HepG2 (cell line): ENCODE results near the gene PKNOX2. TPM values are rescaled to one million over a fixed set of nuclear protein-coding genes. Genes with fewer than 3 reads are reported as not detected.

Experiments used
- ATAC-seq: fragments of 200-7000 bp; cut with Tn5 transposase; 3 replicates; pipeline ENCODE4 v1.9.1; 2020; ENCODE audit warnings: mild to moderate bottlenecking, moderate library complexity
- BruUV-seq: library from RNA; stranded (reverse); fragments of 400-500 nt; replicated peaks from 2 replicates; lab custom pipeline; 2021; lab: Mats Ljungman, UMichigan
- CTCF ChIA-PET: fragments of 300-600 bp; formaldehyde crosslinking; extraction: SDS; loops from one replicate; lab custom pipeline; 2021; ENCODE audit warnings: low total read pairs, inconsistent platforms, low intra/inter-chr PET ratio; lab: Yijun Ruan, JAX
- POLR2A ChIA-PET: fragments of 350-600 bp; sonication (Branson Sonifier 250); formaldehyde crosslinking; loops from one replicate; lab custom pipeline; 2020; ENCODE audit warnings: antibody characterized with exemption, inconsistent platforms; lab: Yijun Ruan, JAX
- DNase-seq: peaks from one replicate; pipeline ENCODE4 v3.0.0-alpha.2; 2015; ENCODE audit warnings: low spot score
- FAIRE-seq: peaks from 3 replicates; lab custom pipeline; 2011; peaks lifted over from hg19 to GRCh38; lab: Jason Lieb, UNC
- H2AFZ ChIP-seq: one replicate; pipeline ENCODE4 v1.6.1; 2011; ENCODE audit warnings: low read length, inconsistent platforms
- H3K27ac ChIP-seq: fragments of 300-600 bp; 3 replicates; pipeline ENCODE4 v1.8.0; 2011; ENCODE audit warnings: mixed run types, mild to moderate bottlenecking, mixed read lengths, low read length, inconsistent platforms; ENCODE audit not compliant: insufficient read depth; ENCODE audit errors: extremely low read length
- H3K27me3 ChIP-seq, 2 experiments: fragments of 200-600 bp in 1 of 2; 2 replicates in 1 of 2; 3 replicates in 1 of 2; pipeline versions ENCODE4 v1.6.0 to v1.8.0; 2011; ENCODE audit warnings: low read length in 2 of 2, mild to moderate bottlenecking in 2 of 2, moderate library complexity in 2 of 2, inconsistent platforms in 1 of 2; ENCODE audit not compliant: insufficient read depth in 2 of 2, control insufficient read depth in 1 of 2
- H3K36me3 ChIP-seq, 2 experiments: fragments of 200-600 bp in 1 of 2; replicated peaks in 1 of 2; 2 replicates in 1 of 2; 3 replicates in 1 of 2; pipeline versions ENCODE4 v1.5.1 to v1.8.0; 2011; ENCODE audit warnings: low read length in 2 of 2, inconsistent platforms in 1 of 2; ENCODE audit not compliant: insufficient read depth in 2 of 2, control insufficient read depth in 1 of 2
- H3K4me1 ChIP-seq: 2 replicates; pipeline ENCODE4 v1.5.1; 2012; ENCODE audit warnings: low read length, inconsistent platforms; ENCODE audit not compliant: insufficient read depth
- H3K4me2 ChIP-seq: 2 replicates; pipeline ENCODE4 v1.6.0; 2011; ENCODE audit warnings: low read depth, low read length, inconsistent platforms
- H3K4me3 ChIP-seq, 3 experiments: fragments of 200-600 bp in 1 of 3; sonication (generic), shearing (Covaris generic) in 1 of 3; replicated peaks in 1 of 3; 2 replicates each; pipeline ENCODE4 v1.5.1; 2011 to 2016; ENCODE audit warnings: low read length in 3 of 3, inconsistent platforms in 2 of 3, low read depth in 2 of 3, mild to moderate bottlenecking in 2 of 3, control low read depth in 1 of 3, mixed read lengths in 1 of 3; ENCODE audit not compliant: insufficient read depth in 1 of 3
- H3K79me2 ChIP-seq: one replicate; pipeline ENCODE4 v1.6.1; 2011; ENCODE audit warnings: low read length, inconsistent platforms; ENCODE audit not compliant: insufficient read depth
- H3K9ac ChIP-seq: 2 replicates; pipeline ENCODE4 v1.6.0; 2011; ENCODE audit warnings: mild to moderate bottlenecking, low read depth, low read length, inconsistent platforms; ENCODE audit not compliant: insufficient read depth
- H3K9me3 ChIP-seq: 2 replicates; pipeline ENCODE4 v1.5.1; 2012; ENCODE audit warnings: mild to moderate bottlenecking, low read length
- H4K20me1 ChIP-seq: 2 replicates; pipeline ENCODE4 v1.6.0; 2011; ENCODE audit warnings: inconsistent platforms, mild to moderate bottlenecking, low read length, moderate library complexity; ENCODE audit not compliant: insufficient read depth
- JUNB ChIP-seq: sonication (generic); formaldehyde crosslinking; IDR thresholded peaks from 2 replicates; pipeline ENCODE4 v1.8.0; 2022; ENCODE audit warnings: missing genetic modification reagents, mild to moderate bottlenecking, borderline replicate concordance
- UBTF ChIP-seq: sonication (generic); formaldehyde crosslinking; IDR thresholded peaks from 2 replicates; pipeline ENCODE4 v1.4.0; 2020; ENCODE audit warnings: mild to moderate bottlenecking, missing genetic modification reagents
- ZBTB8A ChIP-seq: sonication (generic); formaldehyde crosslinking; IDR thresholded peaks from 2 replicates; pipeline ENCODE4 v1.4.0; 2020; ENCODE audit warnings: mild to moderate bottlenecking, low read depth, missing genetic modification reagents, borderline replicate concordance
- ZNF337 ChIP-seq: sonication (generic); formaldehyde crosslinking; IDR thresholded peaks from 2 replicates; pipeline ENCODE4 v1.5.1; 2020; ENCODE audit warnings: missing genetic modification reagents, low read depth, mild to moderate bottlenecking, borderline replicate concordance
- WGBS: methylation state at CpG from one replicate; pipeline ENCODE4 v1.1.6; 2017; ENCODE audit warnings: low lambda C conversion rate; 5-methylcytosine and 5-hydroxymethylcytosine counted together
- in situ Hi-C: cut with HindIII; loops from 2 replicates; pipeline ENCODE4 v1.10.0; 2017; ENCODE audit warnings: low pct_unique_long_range_greater_than_20kb; ENCODE audit not compliant: extremely low pct_ligation_motif_present
- intact Hi-C: fragments of 100-400 bp; cut with micrococcal nuclease; formaldehyde crosslinking; loops from one replicate; pipeline ENCODE4 v1.10.0; 2022; ENCODE audit not compliant: unreplicated experiment
- polyA plus RNA-seq, 8 experiments: library from polyadenylated mRNA; depleted of rRNA in 3 of 8; stranded (reverse) in 7 of 8; unstranded in 1 of 8; fragments of >200 nt; fragmentation: Illumina TruSeq in 4 of 8; extraction: Trizol in 4 of 8; gene quantifications; 2 replicates each; pipeline versions ENCODE4 v1.2.1 to v1.2.3, GENCODE V29; 2011 to 2016; ENCODE audit warnings: low read depth in 4 of 8, missing spikeins in 1 of 8, mixed read lengths in 1 of 8; ENCODE audit not compliant: insufficient read depth in 1 of 8
- total RNA-seq, 5 experiments: library from RNA; depleted of rRNA; stranded (reverse); fragments of >200 nt; fragmentation: Illumina TruSeq; extraction: Trizol; gene quantifications; 2 replicates each; pipeline ENCODE4 v1.2.3, GENCODE V29; 2016; ENCODE audit warnings: low read depth in 1 of 5
- TF ChIP-seq, protein P1 (sequence below): sonication (generic); formaldehyde crosslinking; IDR thresholded peaks from 2 replicates; pipeline ENCODE4 v1.8.1; 2022; ENCODE audit warnings: low read depth, mild to moderate bottlenecking, missing genetic modification reagents

PKNOX2 gene
- total and polyA plus RNA-seq, 2 of the 13 experiments (the other 11 are each of a cell fraction or from before 2014, with no cell fraction given): not detected

DNA sequence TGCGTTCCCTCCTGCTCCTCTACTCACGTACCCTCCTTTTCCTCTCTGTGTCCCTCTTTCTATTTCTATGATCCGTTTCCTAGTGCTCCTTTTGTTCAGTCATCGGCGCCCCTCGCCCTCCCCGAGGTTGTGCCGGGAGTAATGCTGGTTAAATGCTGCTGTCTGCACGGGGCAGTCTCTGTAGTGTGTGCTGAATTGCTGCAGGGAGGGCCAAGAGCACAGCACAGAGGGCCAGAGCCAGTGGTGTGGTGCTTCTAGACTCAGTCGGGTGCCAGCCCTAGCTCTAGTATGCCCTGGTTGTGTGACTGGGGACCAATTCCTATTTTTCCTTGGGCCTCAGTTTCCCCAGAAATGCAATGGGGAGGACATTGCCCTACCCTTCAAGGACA, 98.3 kb downstream of the PKNOX2 start:
- intact Hi-C loops (no loop called here), in situ Hi-C loops (no loop called here)
- H3K27ac ChIP-seq: no peak overlapping the region
- H3K4me2 ChIP-seq: peak overlapping the region; percentile 50
- no peak for DNase-seq
- 16% methylated on average over 10 of the region's 10 CpGs for WGBS
- no peaks in the 10 kb centered on the region for H3K79me2 ChIP-seq
- H4K20me1 ChIP-seq: no peaks in the 10 kb centered on the region
- ChIA-PET POLR2A (no interaction called here), CTCF (no interaction called here)
- ATAC-seq: peak; percentile 64
- TF ChIP-seq, protein P1, sequence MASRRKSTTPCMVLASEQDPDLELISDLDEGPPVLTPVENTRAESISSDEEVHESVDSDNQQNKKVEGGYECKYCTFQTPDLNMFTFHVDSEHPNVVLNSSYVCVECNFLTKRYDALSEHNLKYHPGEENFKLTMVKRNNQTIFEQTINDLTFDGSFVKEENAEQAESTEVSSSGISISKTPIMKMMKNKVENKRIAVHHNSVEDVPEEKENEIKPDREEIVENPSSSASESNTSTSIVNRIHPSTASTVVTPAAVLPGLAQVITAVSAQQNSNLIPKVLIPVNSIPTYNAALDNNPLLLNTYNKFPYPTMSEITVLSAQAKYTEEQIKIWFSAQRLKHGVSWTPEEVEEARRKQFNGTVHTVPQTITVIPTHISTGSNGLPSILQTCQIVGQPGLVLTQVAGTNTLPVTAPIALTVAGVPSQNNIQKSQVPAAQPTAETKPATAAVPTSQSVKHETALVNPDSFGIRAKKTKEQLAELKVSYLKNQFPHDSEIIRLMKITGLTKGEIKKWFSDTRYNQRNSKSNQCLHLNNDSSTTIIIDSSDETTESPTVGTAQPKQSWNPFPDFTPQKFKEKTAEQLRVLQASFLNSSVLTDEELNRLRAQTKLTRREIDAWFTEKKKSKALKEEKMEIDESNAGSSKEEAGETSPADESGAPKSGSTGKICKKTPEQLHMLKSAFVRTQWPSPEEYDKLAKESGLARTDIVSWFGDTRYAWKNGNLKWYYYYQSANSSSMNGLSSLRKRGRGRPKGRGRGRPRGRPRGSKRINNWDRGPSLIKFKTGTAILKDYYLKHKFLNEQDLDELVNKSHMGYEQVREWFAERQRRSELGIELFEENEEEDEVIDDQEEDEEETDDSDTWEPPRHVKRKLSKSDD (CRISPR knock-in tag): no peak
- no peak for TF ChIP-seq ZBTB8A (CRISPR knock-in tag)
- TF ChIP-seq ZNF337: no peak
- peak; percentile 61; the same call in 1 of the 2 replicates for TF ChIP-seq JUNB (CRISPR knock-in tag)
- TF ChIP-seq UBTF (CRISPR knock-in tag): no peak
- peak overlapping the region in 1 of 3 experiments; percentile 25; a peak in 1 of 6 replicates for H3K4me3 ChIP-seq
- H3K9ac ChIP-seq: no peak overlapping the region
- H3K4me1 ChIP-seq: peaks cover 36% of the 10 kb centered on the region
- H2AFZ ChIP-seq: no peak overlapping the region
- peaks cover 5 to 53% of the 10 kb centered on the region in 2 experiments; a peak in 4 of 5 replicates for H3K27me3 ChIP-seq
- BruUV-seq: no TSS peak
- no peak for FAIRE-seq
- no peaks in the 10 kb centered on the region for H3K36me3 ChIP-seq
- H3K9me3 ChIP-seq: no peaks in the 10 kb centered on the region
